ENCODE data around the gene DGCR6. TPM values are rescaled to one million over a fixed set of nuclear protein-coding genes. Genes with fewer than 3 reads are reported as not detected.
"Not testable (repeated sequence)": the region's sequence is repeated elsewhere in the genome, so short reads cannot be mapped to it uniquely, and the experiment has no call there.

Gene DGCR6
- total RNA-seq, 4 donors from 2014 or later, result 8.6 to 33.1 (median 14.9) TPM

- intact Hi-C loops (cut with DNase I; ENCODE audit: low total_unique reads); DNase-seq; H3K36me3 ChIP-seq; H3K27ac ChIP-seq; H3K4me1 ChIP-seq; H3K4me3 ChIP-seq; ATAC-seq; H3K9me3 ChIP-seq; H3K27me3 ChIP-seq: not testable (repeated sequence)
- in situ Hi-C loops (cut with MboI; ENCODE audit: low sequenced_read_pairs in 4 of 4), result loop anchor here in 2 of 4 donors (25.0 kb wide), 1 partner anchor 677 kb away; no protein-coding TSS in a partner anchor
Measured at GRCh38 chr22:18960166-18960820, 54.2 kb downstream of the DGCR6 start.

- H3K4me3 ChIP-seq; H3K36me3 ChIP-seq; intact Hi-C loops (cut with DNase I; ENCODE audit: low total_unique reads); H3K4me1 ChIP-seq; H3K27me3 ChIP-seq; H3K27ac ChIP-seq; DNase-seq; ATAC-seq; H3K9me3 ChIP-seq: not testable (repeated sequence)
- in situ Hi-C loops (cut with MboI; ENCODE audit: low sequenced_read_pairs in 4 of 4), result loop anchor here in 2 of 4 donors (25.0 kb wide), 1 partner anchor 676 kb away; no protein-coding TSS in a partner anchor
Measured at GRCh38 chr22:18961201-18961600, 55.1 kb downstream of the DGCR6 start.

Other genes starting within 250 kb of the DGCR6 start
- gene PRODH, start 30.0 kb downstream of the DGCR6 start, total RNA-seq, result 10 to 100 TPM in 2 of 4 donors, 1 to 10 TPM in 2; 7.1 to 74.9 (median 14.4) TPM
- 10 to 100 TPM; 30.0 to 72.7 (median 43.5) TPM for gene DGCR2, start 216.1 kb downstream of the DGCR6 start, total RNA-seq
- gene TSSK2, start 225.0 kb downstream of the DGCR6 start, total RNA-seq, result under 1 TPM in 3 of 4 donors, not detected in 1; 0.19 to 0.33 (median 0.25) TPM
- 10 to 100 TPM in 2 of 4 donors, 1 to 10 TPM in 2; 7.5 to 25.3 (median 12.0) TPM for gene ESS2, start 238.3 kb downstream of the DGCR6 start, total RNA-seq
- not detected for gene GSC2, start 244.0 kb downstream of the DGCR6 start, total RNA-seq

Data from gastrocnemius medialis (tissue), 4 donors.